WERI-Rb-1 (cell line): ENCODE data around the gene TSHB.
"Not testable (repeated sequence)": the region's sequence is repeated elsewhere in the genome, so short reads cannot be mapped to it uniquely, and the experiment has no call there.

Experiments used
- DNase-seq: peaks from one replicate; pipeline ENCODE4 v3.0.0-alpha.2; 2020
- H3K27ac ChIP-seq: fragments of 250-450 bp; sonication (Bioruptor Pico); 2 replicates; pipeline ENCODE4 v1.5.1; 2020; ENCODE audit warnings: mild to moderate bottlenecking, moderate library complexity
- H3K27me3 ChIP-seq: fragments of 250-450 bp; sonication (Bioruptor Pico); 2 replicates; pipeline ENCODE4 v1.5.1; 2021; ENCODE audit warnings: mild to moderate bottlenecking, low read depth, moderate library complexity; ENCODE audit not compliant: insufficient read depth, severe bottlenecking
- H3K36me3 ChIP-seq: fragments of 250-450 bp; sonication (Bioruptor Pico); 2 replicates; pipeline ENCODE4 v1.5.1; 2020; ENCODE audit warnings: mild to moderate bottlenecking, moderate library complexity
- H3K4me3 ChIP-seq: 2 replicates; pipeline ENCODE4 v1.5.1; 2011; ENCODE audit warnings: low read depth, mild to moderate bottlenecking, control low read depth, low read length
- H3K9me3 ChIP-seq: fragments of 250-450 bp; sonication (Bioruptor Pico); 2 replicates; pipeline ENCODE4 v1.5.1; 2021; ENCODE audit warnings: mild to moderate bottlenecking, moderate library complexity; ENCODE audit not compliant: severe bottlenecking
- CTCF ChIP-seq: IDR thresholded peaks from 2 replicates; pipeline ENCODE4 v1.5.1; 2011; ENCODE audit warnings: low read depth, mild to moderate bottlenecking, control low read depth, inconsistent platforms, low read length

The TSHB gene

DNA sequence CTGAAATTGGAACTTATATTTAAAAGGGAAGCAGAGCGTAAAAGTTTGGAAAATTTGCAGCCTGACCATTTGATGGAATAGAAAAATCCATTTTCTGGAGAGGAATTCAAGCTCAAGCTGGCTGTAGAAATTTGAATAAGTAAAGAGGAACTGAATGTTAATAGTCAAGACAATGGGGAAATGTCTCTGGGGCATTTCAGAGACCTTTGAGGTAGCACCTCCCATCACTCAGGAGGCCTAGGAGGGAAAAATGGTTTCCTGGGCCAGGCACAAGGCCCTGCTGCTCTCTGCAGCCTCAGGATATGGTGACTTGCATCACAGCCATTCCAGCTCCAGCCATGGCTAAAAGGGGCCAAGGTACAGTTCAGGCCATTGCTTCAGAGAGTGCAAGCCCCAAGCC, 17.6 kb upstream of the TSHB start:
- no peak for DNase-seq
- no peaks in the 10 kb centered on the region for H3K36me3 ChIP-seq
- H3K9me3 ChIP-seq = no peaks in the 10 kb centered on the region
- TF ChIP-seq CTCF = no peak
- H3K27ac ChIP-seq = no peak overlapping the region
- H3K4me3 ChIP-seq = no peak overlapping the region
- no peaks in the 10 kb centered on the region for H3K27me3 ChIP-seq

GRCh38 chr1:115012434-115012833, 17.2 kb upstream of the TSHB start:
- Histone ChIP-seq H3K4me3 (no peak overlapping the region), H3K36me3 (no peaks in the 10 kb centered on the region), H3K27ac (no peak overlapping the region), H3K9me3 (no peaks in the 10 kb centered on the region), H3K27me3 (no peaks in the 10 kb centered on the region)
- DNase-seq = no peak
- no peak for TF ChIP-seq CTCF

DNA sequence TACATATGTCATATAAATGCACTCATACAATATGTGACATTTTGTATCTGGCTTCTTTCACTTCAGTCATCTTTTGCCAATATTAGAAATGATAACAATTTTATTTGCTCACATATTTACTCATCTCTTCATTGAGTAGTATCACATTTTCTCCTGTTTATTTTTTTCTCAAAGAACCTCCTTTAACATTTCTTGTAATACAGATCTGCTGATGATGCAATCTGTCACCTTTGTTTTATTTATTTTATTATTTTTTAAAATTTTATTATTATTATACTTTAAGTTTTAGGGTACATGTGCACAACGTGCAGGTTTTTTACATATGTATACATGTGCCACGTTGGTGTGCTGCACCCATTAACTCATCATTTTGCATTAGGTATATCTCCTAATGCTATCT, 15.8 kb upstream of the TSHB start:
- H3K9me3 ChIP-seq = no peaks in the 10 kb centered on the region
- no peak for DNase-seq
- H3K4me3 ChIP-seq = no peak overlapping the region
- H3K27ac ChIP-seq = no peak overlapping the region
- TF ChIP-seq CTCF = no peak
- no peaks in the 10 kb centered on the region for H3K36me3 ChIP-seq
- H3K27me3 ChIP-seq = no peaks in the 10 kb centered on the region

DNA sequence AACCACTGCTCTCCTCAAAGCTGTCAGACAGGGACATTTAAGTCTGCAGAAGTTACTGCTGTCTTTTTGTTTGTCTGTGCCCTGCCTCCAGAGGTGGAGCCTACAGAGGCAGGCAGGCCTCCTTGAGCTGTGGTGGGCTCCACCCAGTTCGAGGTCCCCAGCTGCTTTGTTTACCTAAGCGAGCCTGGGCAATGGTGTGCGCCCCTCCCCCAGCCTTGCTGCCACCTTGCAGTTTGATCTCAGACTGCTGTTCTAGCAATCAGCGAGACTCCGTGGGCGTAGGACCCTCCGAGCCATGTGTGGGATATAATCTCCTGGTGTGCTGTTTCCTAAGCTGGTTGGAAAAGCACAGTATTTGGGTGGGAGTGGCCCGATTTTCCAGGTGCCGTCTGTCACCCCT, 10.1 kb upstream of the TSHB start:
- DNase-seq, H3K36me3 ChIP-seq, H3K27me3 ChIP-seq, H3K4me3 ChIP-seq, H3K27ac ChIP-seq, H3K9me3 ChIP-seq: not testable (repeated sequence)

DNA sequence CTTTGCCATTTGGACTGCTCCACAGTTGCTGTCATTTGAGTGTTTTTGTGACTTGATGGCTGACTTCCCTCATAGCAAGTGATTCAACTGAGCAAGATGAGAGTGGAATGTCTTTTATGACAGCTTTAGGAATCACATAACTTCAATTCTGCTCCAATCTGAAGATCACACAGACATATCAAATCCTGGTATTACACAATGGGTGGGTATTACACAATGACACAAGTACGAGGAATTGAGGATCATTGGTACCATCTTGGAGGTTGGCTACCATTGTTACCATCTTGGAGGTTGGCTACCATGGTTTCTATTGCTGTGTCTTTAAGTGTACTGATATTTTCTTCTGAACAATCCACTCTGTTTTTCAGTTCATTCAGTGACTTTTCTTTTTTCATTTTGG, 8.5 kb upstream of the TSHB start:
- Histone ChIP-seq H3K36me3 (no peaks in the 10 kb centered on the region), H3K27me3 (no peaks in the 10 kb centered on the region), H3K27ac (no peak overlapping the region), H3K4me3 (no peak overlapping the region), H3K9me3 (no peaks in the 10 kb centered on the region)
- TF ChIP-seq CTCF = no peak
- no peak for DNase-seq

DNA sequence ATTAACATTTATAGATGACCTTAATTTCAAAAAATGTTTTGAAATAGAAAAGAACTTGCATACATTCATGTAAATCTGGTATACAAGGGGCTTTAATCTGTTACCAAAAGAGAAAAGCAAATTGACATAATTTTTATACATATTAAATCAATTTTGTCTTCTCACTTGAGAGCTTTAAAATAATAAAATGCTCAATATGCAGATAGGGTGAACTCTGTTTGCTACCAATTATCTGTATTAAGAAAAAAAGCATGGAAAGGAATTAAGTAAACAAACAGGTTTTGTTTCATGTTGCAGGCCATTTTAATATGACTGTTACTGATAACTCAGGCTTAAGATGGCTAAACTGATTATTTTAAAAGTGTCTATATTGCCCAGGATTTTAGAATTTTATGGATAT, 6.0 kb upstream of the TSHB start:
- Histone ChIP-seq H3K4me3 (no peak overlapping the region), H3K9me3 (no peaks in the 10 kb centered on the region), H3K27me3 (no peaks in the 10 kb centered on the region), H3K27ac (no peak overlapping the region), H3K36me3 (no peaks in the 10 kb centered on the region)
- no peak for DNase-seq
- TF ChIP-seq CTCF = no peak

DNA sequence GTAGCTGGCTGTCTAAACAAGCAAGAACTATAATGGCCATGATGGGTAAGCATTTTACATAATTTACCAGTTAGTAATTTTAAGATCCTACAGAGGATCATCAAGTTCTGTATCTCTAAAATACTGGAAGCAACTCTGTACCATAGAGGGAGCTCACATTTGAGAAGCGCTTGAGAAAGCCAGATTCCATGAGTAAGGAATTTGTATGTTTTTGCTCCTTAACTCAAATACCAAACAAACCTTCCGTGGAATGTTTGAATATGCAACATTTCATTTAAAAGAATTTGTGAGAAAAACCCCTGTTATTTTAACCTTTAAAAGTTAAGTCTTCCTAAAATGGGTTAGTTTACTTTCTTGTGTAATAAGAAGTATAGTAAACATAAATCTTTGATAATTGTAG, 2.0 kb downstream of the TSHB start:
- no peak for TF ChIP-seq CTCF
- H3K9me3 ChIP-seq = no peaks in the 10 kb centered on the region
- no peak overlapping the region for H3K27ac ChIP-seq
- H3K4me3 ChIP-seq = no peak overlapping the region
- H3K27me3 ChIP-seq = no peaks in the 10 kb centered on the region
- no peak for DNase-seq
- H3K36me3 ChIP-seq = no peaks in the 10 kb centered on the region
